ACC112 (cell line): ENCODE measurements around the gene FAM241A.
"Not testable (repeated sequence)": the region's sequence is repeated elsewhere in the genome, so short reads cannot be mapped to it uniquely, and the experiment has no call there.

Source experiments
- H2AFZ ChIP-seq: fragments of 200-600 bp; sonication (generic); one replicate; pipeline ENCODE4 v1.6.0; 2017; ENCODE audit warnings: antibody characterized with exemption, low read length; ENCODE audit not compliant: unreplicated experiment
- H3K27ac ChIP-seq: fragments of 200-600 bp; sonication (generic); 2 replicates; pipeline ENCODE4 v1.5.1; 2014; ENCODE audit warnings: low read depth, mild to moderate bottlenecking, antibody characterized with exemption, low read length, moderate library complexity
- H3K27me3 ChIP-seq: fragments of 200-600 bp; sonication (generic); 2 replicates; pipeline ENCODE4 v1.6.1; 2014; ENCODE audit warnings: mild to moderate bottlenecking, antibody characterized with exemption, low read length, moderate library complexity, mixed read lengths; ENCODE audit not compliant: insufficient read depth
- H3K36me3 ChIP-seq: fragments of 200-600 bp; sonication (generic); 2 replicates; pipeline ENCODE4 v1.6.1; 2016; ENCODE audit warnings: mild to moderate bottlenecking, antibody characterized with exemption, low read length, moderate library complexity, mixed read lengths; ENCODE audit not compliant: insufficient read depth
- H3K4me1 ChIP-seq: fragments of 200-600 bp; sonication (generic); one replicate; pipeline ENCODE4 v1.6.1; 2016; ENCODE audit warnings: low read length, mixed read lengths; ENCODE audit not compliant: insufficient read depth, unreplicated experiment, control insufficient read depth
- H3K4me3 ChIP-seq: fragments of 200-600 bp; sonication (generic); 2 replicates; pipeline ENCODE4 v1.5.1; 2014; ENCODE audit warnings: mild to moderate bottlenecking, low read depth, low read length
- H3K79me2 ChIP-seq: fragments of 200-600 bp; sonication (generic); one replicate; pipeline ENCODE4 v1.6.0; 2016; ENCODE audit warnings: low read length; ENCODE audit not compliant: control insufficient read depth, unreplicated experiment, insufficient read depth

FAM241A gene

GRCh38 chr4:112145326-112145789, at the start of gene FAM241A:
FAM241A (plus strand) TSS chr4:112145454; CDS start chr4:112145581, 127 bp downstream.
- H3K27me3 ChIP-seq: no peaks in the 10 kb centered on the region
- peaks cover 32% of the 10 kb centered on the region for H3K4me1 ChIP-seq
- H3K27ac ChIP-seq: peak within 1 kb of the TSS; percentile 47; the same call in 1 of the 2 replicates
- peaks cover 33% of the 10 kb centered on the region for H3K79me2 ChIP-seq
- H3K36me3 ChIP-seq: no peaks in the 10 kb centered on the region
- peak within 1 kb of the TSS; percentile 96 for H2AFZ ChIP-seq
- peak within 1 kb of the TSS; percentile 98 for H3K4me3 ChIP-seq

- Histone ChIP-seq H3K36me3 (no peaks in the 10 kb centered on the region), H3K4me1 (peaks cover 10% of the 10 kb centered on the region), H3K79me2 (no peaks in the 10 kb centered on the region), H2AFZ (peak overlapping the region; percentile 71), H3K4me3 (no peak overlapping the region), H3K27me3 (no peaks in the 10 kb centered on the region), H3K27ac (no peak overlapping the region)
Observed at GRCh38 chr4:112098841-112099530, 46.3 kb upstream of the FAM241A start.

GRCh38 chr4:112099701-112100297, 45.5 kb upstream of the FAM241A start:
- Histone ChIP-seq H3K36me3 (no peaks in the 10 kb centered on the region), H3K27me3 (no peaks in the 10 kb centered on the region), H2AFZ (peak overlapping the region; percentile 71), H3K27ac (no peak overlapping the region), H3K4me3 (no peak overlapping the region), H3K79me2 (no peaks in the 10 kb centered on the region), H3K4me1 (peaks cover 10% of the 10 kb centered on the region)

DNA sequence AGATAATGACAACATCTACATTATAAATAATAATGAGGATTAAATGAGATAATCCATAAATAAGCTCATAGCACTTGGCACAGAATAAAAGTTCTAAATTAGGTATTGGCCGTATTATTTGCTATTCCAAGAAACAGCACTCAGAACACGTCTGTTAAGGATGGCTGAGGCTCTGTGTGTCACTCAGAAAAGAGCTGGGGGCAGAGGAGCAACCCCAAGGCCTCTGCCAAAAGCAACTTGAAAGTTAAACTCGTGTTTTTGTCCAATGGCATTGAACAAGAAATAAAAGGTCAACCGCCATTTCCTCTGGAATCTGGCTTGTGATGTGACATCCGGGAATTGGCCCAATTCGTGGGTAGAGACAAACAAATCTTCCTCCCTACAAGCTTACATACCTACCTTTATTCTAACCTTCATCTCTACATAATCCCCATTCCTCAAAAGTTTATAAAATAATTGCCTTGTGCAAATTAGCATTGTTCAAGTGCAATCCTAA, 42.3 kb upstream of the FAM241A start:
- Histone ChIP-seq H3K4me3 (no peak overlapping the region), H3K36me3 (no peaks in the 10 kb centered on the region), H3K4me1 (peaks cover 10% of the 10 kb centered on the region), H3K27ac (no peak overlapping the region), H3K79me2 (no peaks in the 10 kb centered on the region), H3K27me3 (no peaks in the 10 kb centered on the region), H2AFZ (no peak overlapping the region)

- H3K27ac ChIP-seq: no peak overlapping the region
- no peak overlapping the region for H3K4me3 ChIP-seq
- H3K27me3 ChIP-seq: no peaks in the 10 kb centered on the region
- no peak overlapping the region for H2AFZ ChIP-seq
- H3K36me3 ChIP-seq: no peaks in the 10 kb centered on the region
- no peaks in the 10 kb centered on the region for H3K79me2 ChIP-seq
- peaks cover 16% of the 10 kb centered on the region for H3K4me1 ChIP-seq
Observed at GRCh38 chr4:112105201-112105969, 39.9 kb upstream of the FAM241A start.

DNA sequence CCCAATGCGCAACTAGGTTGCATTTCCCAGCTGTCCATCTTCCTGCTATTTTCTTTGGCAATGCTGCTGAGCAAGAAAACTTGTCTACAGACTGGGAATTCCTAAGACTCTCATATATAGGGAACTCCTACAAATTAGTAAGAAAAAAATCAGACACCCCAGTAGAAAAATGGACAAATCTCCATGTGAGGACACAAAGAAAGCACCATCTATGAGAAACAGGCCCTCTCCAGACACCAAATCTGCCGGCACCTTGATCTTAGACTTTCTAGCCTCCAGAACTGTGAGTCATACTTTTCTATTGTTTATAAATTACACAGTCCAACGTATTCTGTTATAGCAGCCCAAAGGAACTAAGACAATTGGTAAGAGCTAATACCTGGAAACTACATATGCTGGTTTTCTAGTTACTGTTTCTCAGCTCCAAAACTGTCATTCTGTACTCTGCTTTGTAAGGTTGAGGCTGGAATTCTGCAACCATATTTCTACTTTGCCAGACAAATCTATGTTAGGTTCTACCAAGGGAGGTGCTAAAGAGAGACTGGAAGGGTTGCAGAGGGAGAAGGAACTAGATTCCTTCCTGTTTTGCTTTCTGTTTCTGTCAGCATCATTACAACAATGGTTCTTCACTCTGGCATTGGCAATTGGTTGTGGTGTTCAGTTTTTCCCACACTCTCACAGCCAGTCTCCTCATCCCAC, 35.7 kb upstream of the FAM241A start:
- Histone ChIP-seq H3K27ac (no peak overlapping the region), H3K79me2 (no peaks in the 10 kb centered on the region), H3K4me3 (peak overlapping the region; percentile 31; the same call in 1 of the 2 replicates), H3K36me3 (no peaks in the 10 kb centered on the region), H3K27me3 (no peaks in the 10 kb centered on the region), H3K4me1 (peaks cover 23% of the 10 kb centered on the region), H2AFZ (peak overlapping the region; percentile 70)

DNA sequence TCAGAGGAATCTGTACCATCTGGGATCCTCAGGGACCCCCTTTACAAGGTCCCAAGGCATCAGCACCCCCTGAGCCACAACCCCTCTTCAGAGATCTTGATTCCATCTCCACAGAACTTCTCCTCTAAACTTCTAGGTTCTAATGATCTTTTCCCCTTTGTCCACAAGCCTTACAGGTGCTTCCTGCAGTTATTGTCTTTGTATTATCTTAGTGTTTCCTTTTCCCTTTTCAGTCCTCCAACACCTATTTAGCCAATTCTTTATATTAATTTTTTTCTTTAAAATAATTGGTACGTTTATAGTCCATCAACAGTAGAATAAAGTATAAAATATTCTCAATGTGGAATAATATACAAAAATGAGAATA, 35.2 kb upstream of the FAM241A start:
- no peak overlapping the region for H3K27ac ChIP-seq
- no peaks in the 10 kb centered on the region for H3K79me2 ChIP-seq
- peaks cover 23% of the 10 kb centered on the region for H3K4me1 ChIP-seq
- no peaks in the 10 kb centered on the region for H3K36me3 ChIP-seq
- H3K4me3 ChIP-seq: peak overlapping the region; percentile 31; the same call in 1 of the 2 replicates
- H3K27me3 ChIP-seq: no peaks in the 10 kb centered on the region
- peak overlapping the region; percentile 70 for H2AFZ ChIP-seq

DNA sequence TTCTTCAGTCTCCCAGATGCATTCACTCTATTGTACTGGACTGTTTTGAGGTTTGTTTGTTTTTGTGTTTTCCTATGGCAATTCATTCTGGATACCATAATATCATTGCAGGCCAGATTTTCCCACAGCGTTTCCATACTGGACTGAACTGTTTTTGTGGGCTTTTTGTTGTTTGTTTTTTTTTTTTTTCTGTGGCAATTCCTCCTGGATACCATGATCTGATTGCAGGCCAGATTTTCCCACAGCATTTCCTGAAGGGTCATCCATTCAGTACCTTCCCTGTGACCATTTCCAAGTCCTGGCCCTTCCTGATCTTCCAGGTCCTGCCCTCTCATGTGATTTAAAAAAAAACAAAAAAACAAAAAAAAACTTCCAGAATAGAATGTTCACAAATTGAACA, 33.9 kb upstream of the FAM241A start:
- H3K27ac ChIP-seq: no peak overlapping the region
- H2AFZ ChIP-seq: no peak overlapping the region
- no peaks in the 10 kb centered on the region for H3K27me3 ChIP-seq
- H3K4me3 ChIP-seq: no peak overlapping the region
- no peaks in the 10 kb centered on the region for H3K36me3 ChIP-seq
- no peaks in the 10 kb centered on the region for H3K79me2 ChIP-seq
- H3K4me1 ChIP-seq: peaks cover 23% of the 10 kb centered on the region

- H2AFZ ChIP-seq: peak overlapping the region; percentile 39
- H3K27me3 ChIP-seq, H3K27ac ChIP-seq: not testable (repeated sequence)
Observed at GRCh38 chr4:112112095-112112494, 33.2 kb upstream of the FAM241A start.

GRCh38 chr4:112112590-112113170, 32.6 kb upstream of the FAM241A start:
- peak overlapping the region; percentile 39 for H2AFZ ChIP-seq

More at GRCh38 chr4:112112095-112112494, 33.2 kb upstream of the FAM241A start:
- H3K4me1 ChIP-seq: peaks cover 23% of the 10 kb centered on the region
- not testable (repeated sequence) for H3K79me2 ChIP-seq, H3K36me3 ChIP-seq, H3K4me3 ChIP-seq

More at GRCh38 chr4:112112590-112113170, 32.6 kb upstream of the FAM241A start:
- Histone ChIP-seq H3K4me1 (peaks cover 23% of the 10 kb centered on the region), H3K27ac (peak overlapping the region; percentile 13; the same call in 1 of the 2 replicates), H3K4me3 (peak overlapping the region; percentile 25; the same call in 1 of the 2 replicates), H3K36me3 (no peaks in the 10 kb centered on the region), H3K79me2 (no peaks in the 10 kb centered on the region), H3K27me3 (no peaks in the 10 kb centered on the region)
